Measurements from ENCODE around the gene GRPEL1. TPM values are rescaled to one million over a fixed set of nuclear protein-coding genes. Genes with fewer than 3 reads are reported as not detected.
"Not testable (repeated sequence)": the region's sequence is repeated elsewhere in the genome, so short reads cannot be mapped to it uniquely, and the experiment has no call there.

The GRPEL1 gene
- total RNA-seq, 1 experiment from 2014 or later, result 40.2 TPM

DNA sequence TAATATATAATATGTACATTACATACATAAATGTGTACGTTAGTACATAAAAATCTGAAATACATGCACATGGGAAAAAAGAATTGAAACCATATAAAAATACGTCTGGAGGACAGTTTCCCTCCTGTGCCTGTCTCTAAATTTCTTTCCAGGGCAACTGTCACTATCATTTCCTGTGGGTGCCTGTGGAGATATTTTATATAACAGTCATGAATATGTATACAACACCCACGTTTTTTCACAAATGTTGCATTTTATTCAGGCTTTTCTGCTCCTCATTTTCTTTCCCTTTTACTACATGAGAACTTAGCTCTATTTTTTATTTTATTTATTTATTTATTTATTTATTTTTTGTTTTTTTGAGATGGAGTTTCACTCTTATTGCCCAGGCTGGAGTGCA lies 24.2 kb upstream of the GRPEL1 start:
- no peak for DNase-seq (ENCODE audit: low read depth)

DNA sequence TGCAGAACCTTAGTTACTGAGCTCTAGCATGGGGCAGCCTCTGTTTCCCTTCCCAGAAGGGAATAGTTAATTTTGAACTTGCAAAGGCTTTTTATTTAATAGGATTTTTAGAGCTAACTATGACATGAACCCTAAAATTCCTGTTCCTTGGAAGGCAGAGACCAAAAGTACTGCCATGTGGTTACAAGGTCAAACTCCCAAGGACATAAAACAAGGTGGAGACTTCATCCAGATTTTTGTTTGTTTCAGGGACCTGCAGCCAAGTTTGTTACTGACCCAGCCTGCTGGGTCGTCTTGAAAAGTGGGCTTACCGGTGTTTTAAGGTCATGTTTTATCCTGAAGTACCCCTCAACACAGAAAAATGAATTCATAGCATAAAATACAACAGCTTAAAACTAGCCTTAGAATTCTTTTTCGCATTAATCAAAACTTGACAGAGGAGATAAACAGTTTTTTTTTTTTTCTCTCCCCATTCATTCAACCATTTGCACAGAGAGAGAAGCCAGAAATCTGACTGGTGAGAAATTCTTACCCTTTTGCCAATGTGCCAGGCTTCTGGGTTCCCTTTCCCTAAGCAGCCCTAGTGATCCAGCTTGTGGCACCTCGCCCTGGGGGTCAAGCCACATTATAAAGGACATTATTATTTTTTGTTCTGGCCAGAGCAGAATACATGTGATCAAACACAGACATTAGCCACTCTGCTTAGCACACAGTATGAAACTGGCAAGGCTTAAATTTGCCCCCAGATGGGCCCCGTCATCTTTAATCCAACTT lies 21.5 kb upstream of the GRPEL1 start:
- DNase-seq (ENCODE audit: low read depth), result no peak

DNA sequence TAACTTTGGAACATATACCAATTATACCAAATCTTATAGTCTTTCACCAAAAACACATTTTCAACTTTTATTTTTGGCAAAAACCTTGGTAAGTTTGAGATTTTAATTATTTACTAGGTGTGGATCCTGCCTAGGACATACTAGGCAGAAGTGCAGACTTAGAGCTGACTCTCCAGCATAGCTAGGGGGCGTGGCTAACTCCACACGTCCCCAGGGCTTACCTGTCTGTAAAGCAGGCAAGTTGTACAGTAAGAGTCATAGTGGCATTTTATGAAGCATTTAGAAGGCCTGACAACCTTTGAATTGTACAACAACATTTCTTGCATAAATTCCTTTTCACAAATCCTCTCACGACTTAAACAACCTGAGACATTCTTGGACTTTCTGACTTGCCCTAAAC lies 19.2 kb upstream of the GRPEL1 start:
- DNase-seq (ENCODE audit: low read depth), result no peak

DNA sequence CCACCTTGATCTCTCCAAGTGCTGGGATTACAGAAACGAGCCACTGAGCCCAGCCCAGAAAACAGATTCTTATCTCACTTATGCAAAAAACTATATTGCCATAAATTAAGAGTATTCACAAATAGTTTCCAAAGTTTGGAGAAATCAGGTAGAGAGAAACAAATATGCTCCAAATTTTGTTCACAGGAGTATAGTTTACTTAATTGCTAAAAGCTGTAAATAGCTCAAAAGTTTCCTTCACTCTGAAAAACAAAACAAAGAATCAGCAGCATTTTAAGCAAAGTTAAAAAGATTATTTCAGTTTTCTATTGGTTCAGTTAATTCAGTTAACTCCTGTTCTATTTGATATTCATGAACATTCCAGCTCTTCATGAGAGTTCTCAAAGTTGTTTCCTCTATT lies 18.5 kb upstream of the GRPEL1 start:
- no peak for DNase-seq (ENCODE audit: low read depth)

DNA sequence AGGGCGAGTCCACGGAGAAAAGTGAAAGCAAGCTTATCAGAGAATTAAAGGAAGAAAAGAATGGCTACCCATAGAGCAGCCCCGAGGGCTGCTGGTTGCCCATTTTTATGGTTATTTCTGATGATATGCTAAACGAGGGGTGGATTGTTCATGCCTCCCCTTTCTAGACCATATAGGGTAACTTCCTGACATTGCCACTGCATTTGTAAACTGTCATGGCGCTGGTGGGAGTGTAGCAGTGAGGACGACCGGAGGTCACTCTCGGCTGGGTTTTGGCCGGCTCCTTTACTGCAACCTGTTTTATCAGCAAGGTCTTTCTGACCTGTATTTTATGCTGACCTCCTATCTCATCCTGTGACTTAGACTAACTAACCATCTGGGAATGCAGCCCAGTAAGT lies 16.7 kb upstream of the GRPEL1 start:
- not testable (repeated sequence) for DNase-seq (ENCODE audit: low read depth)

DNA sequence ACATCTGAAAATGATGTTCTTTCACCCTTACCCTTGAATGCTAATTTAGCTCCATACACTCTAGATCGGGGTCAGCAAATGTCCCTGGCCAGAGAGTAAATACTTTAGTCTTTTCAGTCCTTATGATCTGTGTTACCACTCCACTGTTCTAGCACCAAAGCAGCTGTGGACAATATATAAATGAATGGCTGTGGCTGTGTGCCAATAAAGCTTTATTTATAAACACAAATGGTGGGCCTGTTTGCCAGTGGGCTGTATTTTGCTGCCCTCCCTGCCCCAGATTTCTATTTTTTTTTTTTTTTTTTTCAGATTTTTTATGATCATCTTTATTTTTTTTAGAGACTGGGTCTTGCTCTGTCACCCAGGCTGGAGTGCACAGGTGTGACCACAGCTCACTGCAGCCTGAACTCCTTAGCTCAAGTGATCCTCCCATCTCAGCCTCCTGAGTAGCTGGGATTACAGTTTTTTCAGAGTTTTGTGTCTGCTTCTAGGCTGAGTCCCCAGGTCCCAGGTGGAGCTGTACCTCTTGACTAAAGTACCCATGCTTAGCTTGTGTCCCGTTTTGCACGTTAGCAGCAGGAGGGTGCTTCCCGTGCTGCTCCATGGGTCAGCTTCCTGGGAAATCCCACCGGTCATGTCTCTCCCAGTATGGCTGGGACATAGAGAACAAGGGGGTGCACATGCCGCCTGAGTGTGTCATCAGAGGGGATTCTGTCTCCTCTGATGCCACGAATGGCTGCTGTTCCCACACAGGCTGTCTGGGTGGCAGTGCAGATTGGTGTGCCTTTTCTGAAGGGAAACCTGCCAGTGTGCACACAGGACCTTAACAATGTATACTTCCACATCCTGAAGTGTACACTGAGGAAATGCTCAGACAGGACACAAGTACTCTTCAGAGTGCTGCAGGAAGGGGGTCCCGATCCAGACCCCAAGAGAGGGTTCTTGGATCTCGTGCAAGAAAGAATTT lies 16.0 kb upstream of the GRPEL1 start:
- no peak for DNase-seq (ENCODE audit: low read depth)

DNA sequence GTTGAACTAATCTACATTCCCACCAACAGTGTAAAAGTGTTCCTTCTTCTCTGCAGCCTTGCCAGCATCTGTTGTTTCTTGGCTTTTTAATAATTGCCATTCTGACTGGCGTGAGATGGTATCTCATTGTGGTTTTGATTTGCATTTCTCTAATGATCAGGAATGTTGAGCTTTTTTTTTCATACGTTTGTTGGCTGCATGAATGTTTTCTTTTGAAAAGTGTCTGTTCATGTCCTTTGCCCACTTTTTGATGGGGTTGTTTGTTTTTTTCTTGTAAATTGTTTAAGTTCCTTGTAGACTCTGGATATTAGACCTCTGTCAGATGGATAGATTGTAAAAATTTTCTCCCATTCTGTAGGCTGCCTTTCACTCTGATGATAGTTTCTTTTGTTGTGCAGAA lies 12.0 kb upstream of the GRPEL1 start:
- DNase-seq (ENCODE audit: low read depth), result not testable (repeated sequence)

DNA sequence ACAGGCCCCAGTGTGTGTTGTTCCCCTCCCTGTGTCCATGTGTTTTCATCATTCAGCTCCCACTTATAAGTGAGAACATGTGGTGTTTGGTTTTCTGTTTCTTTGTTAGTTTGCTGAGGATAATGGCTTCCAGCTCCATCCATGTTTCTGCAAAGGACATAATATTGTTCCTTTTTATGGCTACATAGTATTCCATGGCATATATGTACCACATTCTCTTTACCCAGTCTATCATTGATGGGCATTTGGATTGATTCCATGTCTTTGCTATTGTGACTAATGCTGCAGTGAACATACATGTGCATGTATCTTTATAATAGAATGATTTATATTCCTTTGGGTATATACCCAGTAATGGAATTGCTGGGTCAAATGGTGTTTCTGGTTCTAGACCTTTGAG lies 11.6 kb upstream of the GRPEL1 start:
- not testable (repeated sequence) for DNase-seq (ENCODE audit: low read depth)

DNA sequence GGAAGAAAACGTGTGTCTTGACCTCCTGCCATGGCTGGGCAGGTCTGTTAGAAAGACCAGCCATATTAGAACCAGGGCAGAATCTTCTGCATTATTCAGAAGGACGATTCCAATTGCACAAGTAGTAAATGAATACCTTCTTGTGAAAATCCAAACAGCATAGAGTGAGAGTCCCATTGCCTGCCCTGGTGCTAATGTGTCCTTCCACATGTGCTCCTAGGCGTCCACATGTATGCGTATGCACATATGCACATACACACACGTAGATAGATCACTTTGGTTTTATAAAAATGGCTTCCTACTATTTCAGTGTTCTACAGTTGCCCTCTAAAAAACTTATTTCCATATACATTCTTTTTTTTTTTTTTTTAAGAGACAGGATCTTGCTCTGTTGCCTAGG lies 10.2 kb upstream of the GRPEL1 start:
- no peak for DNase-seq (ENCODE audit: low read depth)

DNA sequence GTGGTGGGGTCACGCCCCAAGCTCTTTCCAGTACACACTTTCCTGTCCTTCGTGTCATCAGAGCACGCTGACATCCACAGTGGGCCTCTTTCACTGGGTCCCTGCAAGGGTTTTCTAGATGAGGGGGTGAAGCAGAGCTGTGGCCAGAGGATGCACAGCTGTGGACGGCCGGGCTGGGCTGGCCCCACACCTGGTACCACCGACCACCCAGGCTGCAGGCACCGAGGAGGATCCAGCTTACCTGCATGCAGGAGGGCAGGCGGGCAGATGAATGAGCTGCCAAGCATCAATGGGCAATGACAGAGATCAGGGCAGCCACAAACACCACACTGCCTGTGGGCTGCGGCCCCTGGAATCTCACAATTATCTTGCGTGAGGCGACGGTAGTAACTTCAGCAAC lies 9.5 kb upstream of the GRPEL1 start:
- DNase-seq (ENCODE audit: low read depth), result no peak

DNA sequence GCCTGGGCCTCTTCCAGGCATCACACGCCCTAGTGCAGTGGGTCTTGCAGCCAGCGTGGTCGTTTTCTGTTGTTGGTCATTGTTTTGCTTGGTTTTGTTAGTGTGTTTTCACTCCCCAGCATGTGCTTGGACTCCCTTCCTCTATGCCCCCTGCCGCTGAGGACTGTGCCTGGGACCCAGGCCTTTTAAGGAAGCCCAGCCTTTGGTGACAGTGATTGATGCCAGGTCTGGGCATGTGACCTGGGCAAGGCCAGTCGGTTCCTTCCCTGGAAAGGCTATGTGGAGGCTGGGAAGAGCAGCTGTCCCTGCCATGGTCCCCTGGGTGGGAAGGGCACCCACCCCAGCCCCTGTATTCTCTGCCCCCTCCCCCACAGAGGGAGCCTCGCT lies 8.8 kb upstream of the GRPEL1 start:
- no peak for DNase-seq (ENCODE audit: low read depth)

DNA sequence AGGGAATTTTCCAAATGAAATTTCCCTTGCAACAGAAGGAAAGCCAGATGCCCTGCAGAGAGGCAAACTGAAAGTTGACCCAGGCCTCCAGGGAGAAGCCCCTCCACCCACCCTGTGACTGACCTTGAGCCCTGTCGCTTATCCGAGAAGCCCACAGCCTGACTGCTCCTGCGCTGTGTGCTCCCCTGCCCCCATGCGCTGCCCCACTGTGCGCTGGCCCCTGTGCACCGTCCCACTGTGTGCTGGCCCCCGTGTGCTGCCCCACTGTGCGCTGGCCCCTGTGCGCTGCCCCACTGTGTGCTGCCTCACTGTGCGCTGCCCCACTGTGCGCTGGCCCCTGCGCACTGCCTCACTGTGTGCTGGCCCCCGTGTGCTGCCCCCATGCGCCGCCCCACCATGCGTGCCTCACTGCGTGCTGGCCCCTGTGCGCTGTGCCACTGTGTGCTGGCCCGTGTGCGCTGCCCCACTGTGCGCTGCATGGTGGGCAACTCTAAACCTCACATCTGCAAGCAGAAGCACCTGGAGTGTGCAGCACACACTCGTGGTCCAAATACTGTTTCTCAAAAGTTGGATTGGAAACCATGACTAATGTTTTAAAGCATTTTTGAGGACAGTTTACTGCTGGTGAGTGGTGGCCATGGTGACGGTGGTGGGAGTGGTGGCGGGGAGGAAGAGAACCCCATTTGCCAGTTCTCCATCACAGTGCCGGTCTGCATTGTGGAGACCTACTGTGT lies 8.3 kb upstream of the GRPEL1 start:
- DNase-seq (ENCODE audit: low read depth), result peak; percentile 61

DNA sequence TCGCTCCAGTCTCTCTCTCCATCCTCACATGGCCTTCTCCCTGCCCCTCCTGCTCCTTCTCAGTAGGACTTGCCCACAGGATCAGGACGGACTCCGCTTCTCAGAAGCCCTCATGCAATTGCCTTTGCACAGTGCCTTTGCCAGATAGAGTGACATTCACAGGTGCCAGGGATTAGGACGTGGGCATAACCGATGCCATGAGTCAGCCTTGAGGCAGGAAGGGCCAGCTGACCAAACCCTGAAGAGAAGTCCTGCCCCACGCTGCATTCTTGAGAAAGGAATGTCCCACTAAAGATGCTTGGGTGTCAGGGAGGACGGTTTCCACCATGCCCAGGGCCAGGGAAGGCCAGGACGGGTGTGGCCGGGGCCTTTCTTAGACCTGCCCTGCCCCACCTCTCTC lies 6.6 kb upstream of the GRPEL1 start:
- DNase-seq (ENCODE audit: low read depth), result peak; percentile 100

DNA sequence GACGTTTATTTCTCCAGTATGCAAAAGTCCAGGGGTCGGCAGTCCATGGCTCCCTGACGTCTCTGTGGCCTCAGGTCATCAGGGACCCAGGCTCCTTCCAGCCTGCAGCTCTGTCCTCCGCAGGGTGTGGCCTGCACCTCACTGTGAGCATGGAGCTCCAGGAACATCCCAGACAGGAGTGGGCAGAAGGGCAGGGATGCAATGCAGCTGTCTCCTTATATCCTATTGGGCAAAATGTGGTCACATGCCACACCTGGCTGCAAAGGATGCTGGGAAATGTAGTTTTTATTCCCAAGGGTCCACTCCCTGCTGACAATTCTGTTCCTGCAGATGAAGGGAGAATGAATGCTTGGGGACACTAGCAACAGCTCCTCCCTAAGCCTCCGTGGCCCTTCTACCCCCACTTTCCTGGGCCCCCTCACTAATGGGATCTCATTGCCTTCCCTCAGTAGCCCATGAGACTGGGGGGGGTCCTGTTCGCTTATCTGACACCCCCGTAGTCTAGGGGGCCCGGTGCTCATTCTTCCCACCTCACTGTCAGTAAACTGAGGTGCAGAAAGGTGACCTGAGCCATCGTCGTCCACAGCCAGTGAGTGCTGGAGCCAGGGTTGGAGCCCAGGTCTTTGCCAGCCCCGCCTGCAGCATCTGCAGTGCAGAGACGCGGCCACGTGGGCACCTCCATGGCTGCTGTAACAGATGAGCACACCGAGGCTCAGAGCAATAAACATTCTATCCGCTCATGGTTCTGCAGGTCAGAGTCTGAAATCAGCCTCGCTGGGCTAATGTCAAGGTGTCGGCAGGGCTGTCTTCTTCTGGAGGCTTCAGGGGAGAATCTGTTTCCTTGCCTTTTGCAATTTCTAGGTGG lies 5.9 kb upstream of the GRPEL1 start:
- DNase-seq (ENCODE audit: low read depth), result peak; percentile 83

DNA sequence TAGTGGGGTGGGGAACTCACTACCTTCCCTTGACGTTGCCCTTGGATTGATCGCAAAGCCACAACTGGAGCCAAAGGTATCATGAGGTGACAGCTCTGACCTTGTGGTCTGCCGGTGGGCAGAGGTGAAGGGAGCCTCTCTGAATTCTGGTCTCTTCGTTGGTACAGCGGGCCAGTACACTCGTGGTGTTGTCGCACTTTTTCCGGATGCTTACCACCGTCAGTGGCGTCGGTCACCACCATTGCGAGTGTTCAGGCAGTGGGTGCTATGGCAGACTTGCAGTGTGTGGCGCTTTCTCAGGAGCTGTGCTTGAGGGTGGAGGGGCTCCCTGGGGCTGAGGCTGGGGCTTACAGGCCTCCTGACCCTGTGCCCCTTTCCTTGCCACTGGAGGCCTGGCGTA lies 5.2 kb upstream of the GRPEL1 start:
- DNase-seq (ENCODE audit: low read depth), result no peak

DNA sequence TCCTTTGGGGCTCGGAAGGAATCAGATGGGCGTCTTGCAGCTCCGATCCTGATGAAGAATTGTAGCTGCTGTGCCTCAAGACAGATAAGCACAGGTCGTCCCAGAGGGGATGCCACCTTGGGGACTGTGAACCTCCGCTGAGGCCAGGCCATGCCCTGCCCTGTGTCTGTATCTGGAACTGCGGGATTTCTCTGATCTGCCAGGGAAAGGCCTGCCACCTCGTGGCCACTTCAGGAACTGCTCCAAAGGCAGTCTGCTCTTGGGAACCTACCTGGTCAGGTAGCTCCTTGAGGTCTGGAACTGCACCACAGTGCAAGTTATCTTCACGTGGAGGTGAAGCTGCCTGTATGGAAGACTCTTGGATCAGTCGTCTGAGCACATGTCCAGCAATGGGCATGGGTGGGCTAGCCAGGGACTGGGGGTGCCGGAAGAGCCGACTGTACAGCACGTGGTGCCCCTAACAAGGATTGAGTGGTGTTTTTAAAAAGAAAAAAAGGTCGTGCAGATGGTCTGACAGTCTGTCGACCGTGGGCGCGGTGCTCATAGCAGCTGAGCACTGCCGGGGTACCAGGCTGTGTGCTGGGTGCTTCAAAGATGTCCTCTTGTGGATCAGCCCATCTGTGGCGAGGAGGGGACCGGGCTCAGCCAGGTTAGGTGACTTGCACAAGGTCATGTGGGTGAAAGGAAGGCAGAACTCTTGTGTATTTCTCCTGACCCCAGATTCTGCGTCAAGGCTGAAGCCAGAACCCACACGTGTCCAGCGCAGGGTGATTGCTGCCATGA lies 3.1 kb upstream of the GRPEL1 start:
- DNase-seq (ENCODE audit: low read depth), result peak; percentile 54

DNA sequence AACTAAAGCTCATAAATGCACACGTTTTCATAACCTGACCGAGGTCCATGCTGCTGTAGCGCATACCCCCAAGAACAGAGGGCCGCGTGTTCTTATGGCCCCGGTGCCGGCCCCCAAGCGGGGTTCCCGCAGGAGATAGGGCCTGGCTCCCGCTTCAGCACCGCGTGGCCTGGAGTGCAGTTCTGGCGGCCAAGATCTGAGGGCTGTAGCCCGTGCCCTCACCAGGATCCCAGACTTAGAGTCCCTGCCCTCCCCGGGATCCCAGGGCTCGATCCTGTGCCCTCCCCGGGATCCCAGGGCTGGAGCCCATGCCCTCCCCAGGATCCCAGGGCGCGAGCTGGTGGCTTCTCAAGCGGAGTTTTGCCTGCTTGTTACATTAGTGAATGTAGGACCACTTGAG lies 1.0 kb upstream of the GRPEL1 start:
- peak; percentile 17 for DNase-seq (ENCODE audit: low read depth)

DNA sequence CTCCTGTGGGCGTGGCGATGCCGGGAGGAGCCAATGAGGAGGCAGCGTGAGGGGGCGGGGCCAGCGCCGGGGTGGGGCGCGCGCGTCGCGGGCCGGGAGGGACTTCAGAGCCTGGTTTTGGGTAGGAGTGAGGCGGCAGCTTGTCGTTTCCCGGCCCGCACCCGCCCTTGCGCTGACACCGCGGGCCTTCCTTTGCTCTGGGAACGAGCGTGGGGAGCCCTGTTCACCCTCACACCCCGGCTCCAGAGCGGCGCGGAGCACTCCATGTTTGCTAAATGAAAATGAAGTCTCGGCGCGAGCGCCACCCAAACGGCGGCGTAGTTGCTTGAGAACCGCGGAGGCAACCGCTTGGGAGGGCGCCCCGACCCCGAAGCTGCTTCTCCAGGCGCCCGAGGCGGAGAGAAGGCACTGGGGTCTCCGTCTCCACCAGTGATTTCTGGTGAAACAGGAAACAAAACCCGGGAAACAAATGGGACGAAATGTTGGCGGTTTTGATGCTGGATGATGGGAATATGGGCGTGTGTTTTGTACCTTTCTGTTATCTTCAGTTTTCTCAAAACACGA lies 497 bp upstream of the GRPEL1 start:
- no peak for DNase-seq (ENCODE audit: low read depth)

DNA sequence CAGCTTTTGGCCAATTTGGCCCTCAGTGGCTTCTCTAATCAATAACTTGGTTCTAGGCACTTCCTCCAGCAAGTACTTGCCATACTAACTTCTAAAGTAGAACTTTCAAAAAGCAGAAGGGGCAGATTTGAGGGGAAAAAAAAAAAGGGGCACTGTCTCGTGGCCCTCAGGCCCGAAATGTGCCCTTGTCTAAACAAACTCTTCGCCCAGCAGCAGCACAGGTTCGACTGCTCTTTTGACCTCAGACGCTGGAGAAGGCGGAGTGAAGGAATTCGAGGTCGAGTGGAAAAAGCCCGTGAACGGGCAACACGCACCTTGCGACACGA lies 775 bp downstream of the GRPEL1 start:
- DNase-seq (ENCODE audit: low read depth), result no peak

DNA sequence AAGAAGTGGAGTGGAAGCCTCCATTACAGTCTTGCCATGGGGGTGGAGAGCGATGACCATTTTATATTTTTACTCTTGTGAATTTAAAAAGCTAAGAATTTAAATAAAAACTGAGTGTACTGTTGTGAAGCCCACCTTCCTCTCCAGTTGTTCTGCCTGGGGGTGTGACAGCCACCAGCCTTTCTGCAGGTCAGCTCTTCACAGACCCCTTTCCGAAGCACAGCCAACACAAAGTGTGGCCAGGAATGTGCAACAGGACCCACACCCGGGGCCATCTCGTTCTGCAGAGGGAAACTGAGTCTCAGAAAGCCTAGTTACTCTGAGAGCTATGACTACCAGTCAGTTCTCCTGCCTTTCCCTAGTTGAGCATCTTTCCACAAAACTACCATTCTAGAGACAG lies 1.4 kb downstream of the GRPEL1 start:
- no peak for DNase-seq (ENCODE audit: low read depth)

Data from LHCN-M2 (cell line).